NK-92 treated with Interleukin-12 subunit alpha and Interleukin-12 subunit beta, amount 100 ng/mL, for 24 hours (cell line): ENCODE measurements around the gene TUBB1.
A peak's percentile ranks its signal among the peaks of the same experiment; 100 is the strongest.
"Not testable (repeated sequence)": the region's sequence is repeated elsewhere in the genome, so short reads cannot be mapped to it uniquely, and the experiment has no call there.

Experiments used
- DNase-seq: peaks from one replicate; lab custom pipeline; 2025; lab: John Stamatoyannopoulos, UW

TUBB1 gene

GRCh38 chr20:59022754-59023153, 3.5 kb downstream of the TUBB1 start:
- DNase-seq, result no peak

- no peak for DNase-seq
Observed at GRCh38 chr20:59023616-59024015, 4.4 kb downstream of the TUBB1 start.

DNA sequence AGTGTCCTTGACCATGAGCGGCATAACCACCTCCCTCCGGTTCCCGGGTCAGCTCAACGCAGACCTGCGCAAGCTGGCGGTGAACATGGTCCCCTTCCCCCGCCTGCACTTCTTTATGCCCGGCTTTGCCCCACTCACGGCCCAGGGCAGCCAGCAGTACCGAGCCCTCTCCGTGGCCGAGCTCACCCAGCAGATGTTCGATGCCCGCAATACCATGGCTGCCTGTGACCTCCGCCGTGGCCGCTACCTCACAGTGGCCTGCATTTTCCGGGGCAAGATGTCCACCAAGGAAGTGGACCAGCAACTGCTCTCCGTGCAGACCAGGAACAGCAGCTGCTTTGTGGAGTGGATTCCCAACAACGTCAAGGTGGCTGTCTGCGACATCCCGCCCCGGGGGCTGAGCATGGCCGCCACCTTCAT, 4.9 kb downstream of the TUBB1 start:
- DNase-seq, result no peak

- no peak for DNase-seq
Observed at GRCh38 chr20:59025086-59025485, 5.9 kb downstream of the TUBB1 start.

- no peak for DNase-seq
Observed at GRCh38 chr20:59025511-59025910, 6.3 kb downstream of the TUBB1 start.

GRCh38 chr20:59026904-59027740, 7.9 kb downstream of the TUBB1 start:
- no peak for DNase-seq

DNA sequence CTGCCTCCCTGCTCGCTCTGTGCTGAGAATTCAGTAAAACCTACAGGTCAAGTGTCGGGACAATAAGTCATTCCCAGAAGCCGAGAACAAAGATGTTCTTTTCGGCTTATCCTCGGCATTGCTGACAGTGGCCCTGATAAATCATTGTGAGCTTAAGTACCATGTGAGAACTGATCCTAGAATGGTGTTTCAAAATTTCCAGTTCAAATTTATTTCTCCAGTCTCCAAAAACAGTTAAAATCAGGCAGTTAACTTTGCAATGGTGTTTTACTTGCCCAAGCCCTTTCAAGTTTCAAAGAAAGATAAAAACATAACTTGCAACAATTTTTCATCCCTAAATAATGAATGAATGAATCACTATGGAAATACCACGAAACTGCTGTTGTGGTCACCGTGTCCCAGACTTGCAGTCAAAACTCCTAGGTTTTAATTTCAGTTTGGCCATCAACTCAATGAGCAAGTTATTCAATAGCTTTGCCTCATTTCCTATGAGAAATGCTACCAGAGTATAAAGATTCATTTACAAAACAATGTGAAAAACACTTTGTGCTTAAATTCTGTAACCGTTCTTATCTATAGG, 8.6 kb downstream of the TUBB1 start:
- no peak for DNase-seq

- DNase-seq, result no peak
Observed at GRCh38 chr20:59028812-59029211, 9.6 kb downstream of the TUBB1 start.

DNA sequence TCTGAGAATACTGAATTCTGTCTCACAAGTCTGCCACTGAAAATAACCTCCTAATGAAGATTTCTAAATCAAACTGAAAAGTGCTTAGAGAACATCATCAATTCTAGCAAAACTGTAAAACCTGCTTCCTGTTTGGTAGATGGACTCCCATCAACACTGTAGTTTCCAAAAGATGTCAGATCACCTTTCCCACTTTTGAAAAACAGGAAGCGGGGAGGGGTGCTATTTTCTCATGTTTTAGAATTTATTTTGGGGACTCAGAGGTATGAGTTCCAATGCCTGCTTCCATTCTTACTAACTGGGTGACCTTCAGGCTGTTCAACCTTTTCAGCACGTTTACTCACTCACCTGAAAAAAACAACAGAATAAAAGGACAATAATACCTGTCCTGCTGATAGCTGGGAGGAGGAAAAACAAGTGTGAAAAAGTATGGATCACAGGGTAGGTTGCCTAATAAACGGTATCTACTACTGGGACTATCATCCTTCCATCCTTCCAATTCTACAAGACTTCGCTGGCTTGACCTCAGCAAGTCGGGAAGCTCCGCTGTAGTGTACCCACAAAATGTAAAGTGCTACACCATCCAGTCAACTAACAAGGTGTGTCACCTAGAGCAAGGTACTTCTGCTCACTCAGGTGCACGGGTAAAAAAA, 11.8 kb downstream of the TUBB1 start:
- no peak for DNase-seq

DNA sequence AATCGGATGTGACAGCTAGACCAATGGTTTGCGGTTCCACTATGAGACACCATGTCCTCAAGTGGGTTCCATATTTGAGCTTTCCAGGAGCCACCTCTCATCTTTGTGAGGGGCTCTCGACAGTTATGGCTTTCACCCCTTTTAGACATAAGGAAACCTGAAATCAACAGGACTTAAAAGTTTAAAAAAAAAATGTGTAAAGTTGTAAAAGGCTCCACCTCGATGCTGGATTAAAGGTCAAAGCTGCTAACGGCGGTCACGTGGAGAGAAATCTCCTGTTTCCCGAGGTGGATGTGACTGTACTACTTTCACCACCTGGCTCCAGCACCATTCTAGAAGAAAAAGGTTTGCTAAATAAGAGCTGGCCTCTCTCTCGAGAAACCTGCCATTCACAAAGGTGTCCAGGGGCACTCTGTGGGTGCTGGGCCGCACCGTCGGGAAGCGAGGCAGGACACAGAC, 12.4 kb downstream of the TUBB1 start:
- DNase-seq, result no peak

DNA sequence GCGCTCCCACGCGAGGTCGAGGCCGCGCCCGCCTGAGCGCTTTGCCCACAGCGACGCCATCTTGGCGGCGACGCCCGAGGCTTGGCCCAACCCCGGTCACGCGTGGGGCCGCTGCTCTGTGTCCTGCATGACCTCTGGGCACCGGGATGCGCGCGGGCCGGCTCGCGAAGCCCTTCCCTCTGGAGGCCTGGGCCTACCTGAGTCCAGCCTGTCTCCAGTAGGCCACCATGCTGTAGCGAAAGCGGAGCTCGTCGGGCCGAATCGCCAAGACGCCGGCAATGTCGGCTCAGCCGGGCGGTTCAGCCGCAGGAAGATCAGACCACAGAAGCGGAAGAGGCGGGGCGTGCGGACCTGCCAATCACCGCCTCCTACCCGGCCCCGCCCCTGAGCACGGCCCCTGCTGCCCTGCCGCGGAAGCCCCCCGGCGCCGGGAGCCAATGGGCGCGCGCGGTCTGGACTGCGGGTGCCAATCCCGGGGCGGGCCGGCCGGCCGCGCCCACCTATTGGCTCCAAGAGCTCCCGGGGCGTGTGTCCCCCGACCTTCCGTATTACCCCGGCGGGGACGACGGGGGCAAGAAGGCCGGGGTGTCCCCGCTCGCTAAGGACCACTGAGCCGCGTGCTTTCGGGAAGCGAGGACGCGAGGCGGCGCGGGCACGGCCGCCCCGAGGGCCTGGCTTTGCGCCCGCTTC, 12.9 kb downstream of the TUBB1 start, which contains the start of gene ATP5F1E:
ATP5F1E (minus strand) TSS at position 313 of the 690 bp plus-strand sequence; CDS start at position 229, 84 bp downstream.
- peak; percentile 96 for DNase-seq

- no peak for DNase-seq
Observed at GRCh38 chr20:59032713-59033059, 13.5 kb downstream of the TUBB1 start.

GRCh38 chr20:59033093-59033492, 13.9 kb downstream of the TUBB1 start:
- DNase-seq, result no peak

GRCh38 chr20:59033616-59034165, 14.5 kb downstream of the TUBB1 start:
- DNase-seq, result no peak

- DNase-seq, result no peak
Observed at GRCh38 chr20:59035381-59035780, 16.2 kb downstream of the TUBB1 start.

GRCh38 chr20:59037386-59037785, 18.2 kb downstream of the TUBB1 start:
- DNase-seq, result no peak

- no peak for DNase-seq
Observed at GRCh38 chr20:59039233-59039632, 20.0 kb downstream of the TUBB1 start.

DNA sequence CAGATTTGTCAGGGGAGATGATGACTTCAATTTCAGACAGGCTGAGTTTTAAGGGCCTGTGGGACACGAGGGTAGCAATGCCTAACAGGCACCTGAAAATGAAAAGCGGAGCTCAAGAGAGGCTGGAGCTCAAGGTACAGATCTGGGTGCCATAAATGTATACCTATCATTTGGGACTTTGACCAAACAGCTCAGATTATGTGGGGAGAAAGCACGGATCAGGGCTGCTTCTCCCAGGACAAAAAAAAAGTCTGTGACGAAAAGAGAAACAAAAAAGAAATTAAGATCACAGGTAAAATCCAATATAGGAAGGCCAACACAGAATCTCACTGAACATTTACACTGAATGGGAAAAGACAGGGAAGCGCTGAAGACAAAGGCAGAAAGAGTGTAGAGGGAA, 21.4 kb downstream of the TUBB1 start:
- no peak for DNase-seq

DNA sequence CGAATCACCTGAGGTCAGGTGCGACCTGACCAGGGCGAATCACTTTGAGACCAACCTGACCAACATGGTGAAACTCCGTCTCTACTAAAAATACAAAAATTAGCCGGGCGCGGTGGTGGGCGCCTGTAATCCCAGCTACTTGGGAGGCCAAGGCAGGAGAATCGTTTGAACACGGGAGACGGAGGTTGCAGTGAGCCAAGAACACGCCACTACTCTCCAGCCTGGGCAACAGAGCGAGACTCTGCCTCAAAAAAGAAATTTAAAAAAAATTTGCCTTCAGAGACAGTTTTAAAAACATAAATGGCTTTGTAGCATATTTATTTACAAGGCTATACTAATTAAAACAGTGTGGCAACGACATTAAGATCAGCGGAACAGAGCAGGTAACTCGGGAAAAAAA, 22.3 kb downstream of the TUBB1 start:
- DNase-seq, result not testable (repeated sequence)

DNA sequence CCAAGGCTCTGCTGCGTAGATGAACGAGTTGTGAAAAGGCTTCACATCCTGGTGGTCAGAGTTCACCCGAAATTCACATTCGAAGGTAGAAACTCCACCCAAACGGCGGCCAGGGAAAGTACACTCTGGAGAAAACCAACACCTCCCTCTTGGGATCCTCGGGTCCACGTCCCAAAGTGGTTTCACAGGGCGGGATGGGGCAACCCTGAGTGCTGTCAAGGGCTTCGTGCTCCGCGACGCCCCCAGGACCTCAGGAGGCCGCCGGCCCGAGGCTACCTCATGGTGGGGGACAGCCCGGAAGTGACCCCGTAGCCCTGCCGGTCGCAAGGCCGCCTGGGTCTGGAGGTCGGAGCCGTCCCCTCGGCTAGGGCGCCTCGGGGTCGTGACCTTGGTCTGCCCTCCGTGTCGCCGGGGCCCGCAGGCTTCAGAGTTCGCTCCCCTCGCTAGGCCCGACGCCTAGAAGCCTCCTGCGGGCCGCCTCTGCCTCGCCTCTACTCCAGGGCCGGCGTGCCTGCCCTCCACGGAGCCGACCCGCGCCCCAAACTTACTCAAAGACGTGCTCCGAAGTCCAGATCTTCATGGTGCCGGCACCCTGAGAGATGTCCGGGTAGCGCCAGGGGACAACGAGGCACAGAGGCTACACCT, 23.0 kb downstream of the TUBB1 start, which contains the start of gene PRELID3B:
PRELID3B (minus strand) TSS at position 636 of the 645 bp plus-strand sequence; CDS start at position 580, 56 bp downstream.
- peak; percentile 74 for DNase-seq
